Stimulated activated CD8-positive, alpha-beta memory T cell treated with anti-CD3 and anti-CD28 coated beads, Interleukin-4, amount 100 ng/mL, for 24 hours (primary cell): ENCODE results near the gene PRKAG2.
A peak's percentile ranks its signal among the peaks of the same experiment; 100 is the strongest.
"Not testable (repeated sequence)": the region's sequence is repeated elsewhere in the genome, so short reads cannot be mapped to it uniquely, and the experiment has no call there.

Experiments used
- DNase-seq: peaks from one replicate; pipeline ENCODE4 v3.0.0-alpha.2; 2020; ENCODE audit warnings: low read depth

Gene PRKAG2

DNA sequence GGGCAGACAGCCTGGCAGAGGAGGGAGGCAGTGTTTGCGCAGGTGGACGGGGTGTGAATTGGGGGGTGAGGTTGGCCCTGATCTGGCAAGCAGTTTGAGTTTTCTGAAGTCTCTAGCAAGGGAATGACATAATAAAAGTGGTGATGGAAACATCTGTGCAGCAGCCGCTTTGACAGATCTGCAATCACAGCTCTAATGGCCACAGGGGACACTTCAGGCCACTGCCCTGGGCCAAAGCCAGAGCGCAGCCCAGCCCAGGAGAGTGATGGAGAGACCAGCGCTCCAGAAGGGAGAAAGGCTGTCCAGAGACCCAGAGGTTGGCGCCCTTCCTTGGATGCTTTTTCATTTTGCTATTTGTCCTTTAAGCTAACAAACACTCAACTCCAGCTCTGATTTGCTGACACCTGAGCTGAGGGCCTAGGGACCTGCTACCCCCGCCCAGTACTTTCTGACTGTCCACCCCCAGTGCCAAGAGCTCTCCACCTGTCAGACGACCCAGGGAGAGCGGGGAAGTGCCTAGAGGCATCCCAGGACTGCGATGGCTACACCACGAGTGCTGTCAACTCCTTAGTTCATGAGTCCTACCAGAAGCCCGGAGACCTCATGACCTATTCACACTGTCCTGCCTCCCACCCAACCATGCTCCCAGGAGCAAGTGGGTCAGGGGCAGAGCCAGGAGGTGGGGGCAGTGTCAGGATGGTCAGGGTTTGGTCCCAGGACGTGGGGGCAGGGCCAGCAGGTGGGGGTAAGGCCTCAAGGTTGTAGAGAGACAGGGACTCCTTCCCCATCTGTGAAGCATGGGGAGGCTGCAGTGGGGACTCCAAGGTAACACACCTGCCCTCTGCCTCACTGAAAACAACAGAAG lies 112.6 kb downstream of the PRKAG2 start:
- no peak for DNase-seq

DNA sequence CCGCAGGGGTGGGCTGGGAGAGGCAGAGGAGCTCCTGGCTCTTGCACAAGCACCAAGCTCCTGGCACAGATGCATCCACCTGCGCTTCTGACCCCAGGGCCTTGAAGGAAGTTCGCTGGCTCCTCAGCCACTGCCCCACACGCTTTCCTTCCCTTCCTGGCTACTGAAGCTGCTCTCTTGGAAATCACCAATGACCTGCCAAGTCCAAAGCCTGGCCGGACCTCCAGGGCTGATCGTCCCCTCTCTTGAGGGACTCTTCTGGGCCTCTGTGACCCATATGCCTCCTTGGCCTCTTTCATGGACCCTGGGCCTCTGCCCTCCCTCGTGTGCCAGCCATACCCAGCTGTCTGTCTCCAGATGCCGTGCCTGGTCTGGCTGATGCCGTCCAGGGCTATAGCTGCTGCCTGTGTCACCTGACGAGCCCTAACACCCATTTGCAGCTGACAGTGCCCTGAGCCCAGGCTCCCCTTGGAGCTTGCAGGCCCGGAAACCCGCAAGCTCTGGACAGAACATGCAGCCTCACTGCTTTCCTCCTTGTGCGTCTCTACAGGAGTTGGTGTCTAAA lies 113.4 kb downstream of the PRKAG2 start:
- no peak for DNase-seq

DNA sequence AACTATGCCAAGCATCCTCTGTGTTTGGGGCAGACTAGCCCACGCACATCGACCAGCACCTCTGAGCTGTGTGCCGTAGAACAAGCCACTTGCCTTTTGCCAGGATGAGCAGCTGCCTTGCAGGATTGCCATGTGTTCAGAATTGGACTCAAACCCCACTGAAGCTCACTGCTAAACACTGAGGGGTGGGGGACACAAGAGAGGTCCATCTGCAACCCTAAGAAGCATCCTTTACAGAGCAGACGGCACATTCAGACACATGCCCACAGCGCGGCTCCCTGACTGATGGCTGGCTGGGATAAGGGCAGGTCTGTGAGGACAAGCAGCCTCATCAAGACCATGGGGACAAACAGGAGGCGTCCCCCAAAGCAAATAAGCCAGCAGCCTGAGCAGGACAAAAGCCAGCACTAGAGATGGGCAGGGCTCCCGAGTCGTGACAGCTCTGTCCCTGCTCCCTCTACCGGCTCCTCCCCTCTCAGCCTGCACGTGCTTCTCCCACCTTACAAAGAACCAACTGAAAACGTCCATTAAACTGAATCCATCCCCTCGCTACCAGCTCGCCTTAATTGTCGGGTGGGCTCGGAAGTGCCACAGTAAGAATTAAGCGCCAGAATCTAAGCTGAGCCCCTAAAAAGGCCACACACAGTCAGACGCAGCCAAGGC lies 114.2 kb downstream of the PRKAG2 start:
- no peak for DNase-seq

DNA sequence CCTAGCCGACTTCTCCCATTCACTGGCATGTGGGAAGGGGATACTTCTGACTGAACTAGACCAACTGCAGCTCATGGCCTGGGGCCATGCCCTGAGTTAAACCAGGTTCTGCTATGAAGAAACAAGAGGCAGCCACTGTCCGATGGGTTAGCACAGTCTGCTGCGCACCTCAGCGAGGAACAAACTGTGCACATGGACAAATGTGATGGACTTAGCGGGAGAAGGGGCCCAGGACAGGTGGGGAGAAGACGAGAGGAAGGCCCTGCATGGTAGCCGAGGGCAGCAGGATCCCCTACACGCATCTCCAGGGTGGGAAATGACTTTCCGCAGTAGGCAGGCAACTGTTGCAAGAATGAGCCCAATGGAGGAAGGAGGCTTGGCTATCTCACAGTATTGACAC lies 115.0 kb downstream of the PRKAG2 start:
- no peak for DNase-seq

DNA sequence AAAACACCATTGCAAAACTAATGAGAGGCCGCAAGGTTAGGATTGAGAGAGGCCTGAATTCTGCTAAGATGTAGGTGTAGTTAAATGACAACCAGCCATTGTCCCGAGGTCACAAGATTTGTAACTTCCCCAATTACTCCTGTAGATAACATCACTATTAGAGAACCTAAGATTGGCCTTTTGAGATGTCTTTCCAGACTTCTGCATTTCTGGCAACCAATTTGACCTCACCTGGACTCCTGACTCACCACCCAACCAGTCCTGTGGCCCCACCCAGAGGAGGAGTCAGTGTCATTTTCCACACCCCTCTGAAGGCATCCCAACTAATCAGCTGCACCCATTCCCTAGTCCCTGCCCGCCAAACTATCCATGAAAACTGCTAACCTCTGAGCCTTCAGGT lies 115.7 kb downstream of the PRKAG2 start:
- DNase-seq, result no peak

DNA sequence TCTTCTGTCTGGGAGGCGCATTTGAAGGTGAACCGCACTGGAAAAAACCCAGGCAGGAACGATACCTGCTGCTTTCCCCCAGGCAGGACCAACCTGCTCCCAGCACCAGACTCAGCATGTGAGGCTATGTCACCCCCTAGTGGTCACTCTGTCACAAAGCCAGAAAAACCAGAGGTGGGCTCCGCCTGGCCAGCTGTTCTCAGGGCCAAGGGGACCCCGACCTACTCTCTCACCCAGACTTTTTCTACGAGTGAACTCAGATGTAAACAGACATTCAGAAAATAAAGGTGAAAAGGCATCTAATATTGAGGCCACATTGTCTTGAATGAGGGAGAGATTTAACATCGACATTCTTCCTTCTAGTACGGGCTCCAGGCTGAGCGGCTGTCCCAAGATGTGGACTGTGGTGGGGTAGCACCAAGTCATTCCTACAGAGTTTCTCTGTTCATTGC lies 117.3 kb downstream of the PRKAG2 start:
- DNase-seq, result no peak

DNA sequence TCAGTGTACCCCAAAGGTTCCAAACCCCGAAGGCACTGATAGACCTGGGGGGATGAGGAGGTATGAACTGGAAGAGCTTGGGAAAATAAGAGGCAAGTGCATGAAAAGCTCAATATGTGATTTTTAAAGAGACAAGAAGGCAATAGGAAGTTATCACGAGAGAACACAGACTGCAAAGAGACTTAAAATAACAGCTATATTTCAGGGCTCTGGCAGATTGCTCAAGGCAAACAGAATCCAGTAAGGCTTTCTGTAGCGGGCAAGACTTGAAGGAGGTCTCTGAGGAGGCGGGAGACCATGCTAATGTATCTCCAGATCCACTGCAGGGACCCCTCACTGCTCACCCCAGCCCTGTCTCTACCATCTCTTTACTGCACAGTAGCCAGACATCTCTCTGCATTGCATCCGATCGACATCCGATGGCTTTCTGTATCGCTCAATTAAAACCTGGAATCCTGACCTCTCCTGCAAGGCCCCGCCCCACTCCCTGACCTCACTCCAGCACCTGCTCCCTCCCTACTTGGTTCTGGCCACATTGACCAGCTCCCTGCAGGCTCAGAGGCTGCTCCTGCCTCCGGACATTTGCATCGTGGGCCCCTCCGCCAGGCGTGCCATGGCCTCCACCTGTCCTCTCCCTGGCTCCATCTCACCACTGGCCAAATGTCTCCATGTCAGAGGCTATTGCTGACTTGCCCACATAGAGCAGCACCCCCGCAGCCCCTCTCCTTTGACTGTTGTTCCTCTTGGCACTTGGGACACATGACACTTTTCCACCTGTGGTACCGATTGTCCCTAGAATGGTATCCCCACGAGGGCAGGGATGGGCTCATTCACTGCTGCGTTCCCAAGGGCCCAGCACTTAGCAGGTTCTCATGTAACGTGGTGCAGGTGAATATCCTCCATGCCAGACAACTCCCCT lies 118.0 kb downstream of the PRKAG2 start:
- no peak for DNase-seq

DNA sequence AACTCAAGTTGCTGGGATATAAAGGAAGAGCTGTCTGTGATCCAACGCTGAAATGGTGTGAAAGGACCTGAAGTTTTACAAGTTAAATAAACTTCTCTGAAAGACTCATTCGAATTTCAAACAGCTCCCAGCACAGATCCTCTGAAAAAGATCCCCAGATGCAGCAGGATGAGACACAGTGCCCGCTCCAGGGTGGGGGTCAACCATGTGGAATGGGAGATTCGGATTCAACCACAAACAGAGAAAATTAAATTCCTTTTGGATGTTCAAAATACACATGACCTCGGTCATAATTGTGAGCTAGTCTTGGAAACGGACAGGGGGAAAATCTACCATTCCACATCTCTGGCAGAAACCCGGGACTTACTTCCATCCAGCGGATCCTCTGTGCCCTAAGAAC lies 119.6 kb downstream of the PRKAG2 start:
- no peak for DNase-seq

DNA sequence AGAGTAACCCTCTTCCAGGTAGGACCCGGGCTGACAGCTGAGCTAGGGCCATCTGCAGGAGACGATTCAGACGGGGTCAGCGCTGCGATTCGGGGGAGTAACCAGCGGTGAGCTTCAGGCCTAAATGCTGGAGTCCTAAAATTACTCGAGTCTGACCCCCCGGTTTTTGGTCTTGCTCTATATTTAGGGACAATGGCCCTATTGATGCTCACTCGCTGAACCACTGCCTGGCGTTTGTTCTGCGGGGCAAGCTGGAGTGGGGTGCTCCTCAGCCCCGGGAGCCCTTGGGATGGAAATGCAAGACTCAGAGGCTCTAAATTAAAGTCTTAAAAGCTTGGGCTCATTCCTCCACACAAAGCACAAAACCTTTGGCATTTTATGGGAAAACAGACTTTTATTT lies 120.0 kb downstream of the PRKAG2 start:
- DNase-seq, result no peak

DNA sequence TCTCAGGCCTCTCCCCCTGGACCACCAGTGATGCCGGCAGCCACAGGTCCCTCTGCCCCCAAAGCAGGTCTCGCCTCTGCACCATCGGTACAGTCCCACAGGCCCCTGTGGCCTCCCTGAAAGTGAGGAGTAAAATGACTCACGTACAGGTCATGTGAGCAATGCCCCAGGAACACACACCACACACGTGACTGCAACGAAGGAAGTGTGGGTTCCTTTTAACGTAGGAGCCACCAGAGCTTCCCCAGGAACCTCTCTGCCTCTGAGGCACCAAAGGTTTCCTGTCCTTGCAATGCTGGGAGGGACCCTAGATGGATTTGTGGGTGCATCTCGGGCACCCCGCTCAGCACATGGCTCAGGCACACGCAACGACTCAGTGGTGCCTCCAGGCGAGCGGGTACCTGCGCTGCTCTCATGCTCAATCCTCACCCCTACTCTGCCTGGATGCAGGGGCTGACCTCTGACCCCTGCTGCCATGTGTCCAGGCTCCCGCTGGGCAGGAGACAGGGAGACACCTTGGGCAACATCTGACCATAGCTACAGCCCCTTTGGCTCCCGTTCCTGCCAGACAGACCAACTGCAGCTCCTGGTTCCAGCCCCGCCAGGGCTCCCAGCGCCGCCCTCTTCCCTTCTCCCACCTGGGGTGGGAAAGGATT lies 120.7 kb downstream of the PRKAG2 start:
- DNase-seq, result peak; percentile 39

DNA sequence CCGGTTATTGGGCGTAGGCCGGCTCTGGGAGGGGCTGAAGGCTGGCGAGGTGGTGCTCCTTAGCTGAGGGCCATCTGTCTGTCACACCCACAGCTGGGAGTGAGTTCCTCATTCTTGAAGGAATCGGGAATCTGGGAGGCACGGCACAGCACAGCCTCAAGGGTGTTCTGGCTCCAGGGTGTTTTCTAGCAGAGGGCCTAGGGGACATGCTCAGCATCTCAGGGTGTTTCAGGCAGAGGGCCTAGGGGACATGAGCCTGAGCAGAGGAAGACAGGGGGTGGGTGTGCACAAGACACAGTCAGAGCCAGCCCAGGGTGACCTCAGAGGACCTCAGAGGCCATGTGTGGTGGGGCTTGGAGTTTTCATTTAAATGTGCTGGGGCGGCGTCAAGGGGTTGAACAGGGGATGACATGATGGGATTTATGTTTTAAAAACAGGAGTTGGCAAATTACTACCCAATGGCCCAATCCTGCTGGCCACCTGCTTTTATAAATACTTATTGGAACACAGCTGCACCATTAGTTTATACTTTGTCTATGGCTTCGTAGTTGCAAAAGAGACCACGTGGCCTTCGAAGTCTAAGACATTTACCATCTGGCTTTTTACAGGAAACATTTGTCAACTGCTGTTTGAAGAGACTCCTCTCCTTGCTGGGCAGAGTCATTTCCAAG lies 121.6 kb downstream of the PRKAG2 start:
- no peak for DNase-seq

DNA sequence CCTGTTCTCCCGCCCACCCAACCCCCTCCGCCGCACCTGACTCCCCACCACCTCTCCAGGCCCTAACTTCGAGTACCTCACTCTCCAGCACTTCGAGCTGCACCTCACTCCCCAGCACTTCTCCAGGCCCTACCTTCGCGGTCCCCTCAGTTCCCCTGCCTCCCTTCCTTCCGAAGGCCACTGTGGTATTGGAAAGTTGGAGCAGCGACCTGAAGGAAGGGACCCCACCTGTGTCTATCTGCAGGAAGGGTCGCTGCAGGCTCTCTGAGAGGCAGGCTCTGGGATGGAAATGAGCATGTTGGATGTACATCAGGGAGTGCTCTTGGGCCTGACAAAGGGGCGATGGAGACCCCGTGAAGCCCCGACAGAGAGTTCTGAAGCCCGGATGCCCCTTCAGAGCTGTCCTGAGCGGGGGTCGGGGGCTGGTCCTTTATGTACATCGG lies 122.2 kb downstream of the PRKAG2 start:
- DNase-seq, result no peak

DNA sequence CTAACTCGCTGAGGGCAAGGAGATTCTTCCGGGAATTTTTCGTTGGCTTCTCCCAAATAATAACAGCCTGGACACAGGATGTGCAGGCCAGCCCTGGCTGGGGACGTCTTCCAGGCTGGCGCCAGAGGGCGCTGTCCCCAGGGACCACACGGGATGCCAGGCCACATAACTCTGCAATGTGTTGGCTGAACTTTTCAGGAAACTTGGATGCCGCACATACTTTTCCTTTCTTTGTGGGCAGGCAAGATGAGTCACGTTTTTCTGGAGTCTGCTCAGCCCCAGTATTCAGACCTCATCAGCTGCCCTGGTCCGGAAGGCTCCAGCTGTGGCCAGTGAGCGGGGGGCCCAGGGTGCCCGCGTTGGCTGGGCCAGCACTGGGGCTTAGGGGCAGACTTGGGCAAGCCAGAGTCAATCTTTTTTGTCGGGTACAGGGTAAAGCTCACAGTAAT lies 122.7 kb downstream of the PRKAG2 start:
- no peak for DNase-seq

DNA sequence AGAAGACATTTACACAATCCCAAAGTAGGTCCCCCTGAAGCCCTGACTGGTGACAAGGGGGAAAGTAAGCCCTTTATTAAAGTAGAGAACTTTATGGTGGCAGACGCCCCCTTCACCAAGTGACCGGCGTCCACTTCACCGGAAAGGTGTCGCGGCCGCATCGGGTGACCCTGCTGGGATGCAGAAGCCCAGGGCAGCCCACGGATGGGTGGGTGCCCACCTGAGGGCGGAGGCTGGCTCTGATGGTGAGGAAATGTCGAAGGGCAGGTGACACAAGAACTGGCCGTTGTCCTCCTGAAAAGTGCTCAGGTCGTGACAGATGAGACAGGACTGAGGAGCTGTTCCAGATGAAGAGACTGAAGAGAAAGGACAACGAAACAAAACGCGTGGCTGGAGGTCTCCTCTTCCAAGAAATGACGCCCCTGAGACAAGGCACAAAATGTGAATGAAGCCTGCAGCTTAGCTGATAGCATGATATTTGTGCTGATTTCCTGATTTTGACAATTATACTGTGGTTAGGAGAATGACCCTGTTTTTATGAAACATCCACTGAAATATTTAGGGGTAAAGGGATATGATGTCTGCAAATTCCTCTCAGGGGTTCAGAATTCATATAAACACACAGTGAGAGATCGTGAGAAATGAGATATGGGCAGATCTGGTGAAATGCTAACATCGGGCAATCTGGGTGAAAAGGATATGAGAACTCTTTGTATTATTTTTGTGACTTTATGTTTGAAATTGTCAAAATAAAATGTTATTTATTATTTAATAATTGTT lies 123.9 kb downstream of the PRKAG2 start:
- no peak for DNase-seq

DNA sequence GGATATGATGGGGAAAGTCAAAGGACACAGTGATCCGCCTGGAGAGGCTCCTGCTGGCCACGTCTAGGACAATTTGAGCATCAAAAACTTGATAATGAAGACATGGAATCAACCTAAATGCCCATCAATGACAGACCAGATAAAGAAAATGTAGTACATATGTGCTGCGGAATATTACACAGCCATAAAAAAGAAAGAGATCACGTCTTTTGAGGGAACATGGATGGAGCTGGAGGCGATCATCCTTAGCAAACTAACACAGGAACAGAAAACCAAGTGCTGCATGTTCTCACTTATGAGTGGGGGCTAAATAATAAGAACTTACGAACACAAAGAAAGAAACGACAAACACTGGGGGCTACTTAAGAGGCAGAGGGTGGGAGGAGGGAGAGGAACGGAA lies 124.9 kb downstream of the PRKAG2 start:
- no peak for DNase-seq

DNA sequence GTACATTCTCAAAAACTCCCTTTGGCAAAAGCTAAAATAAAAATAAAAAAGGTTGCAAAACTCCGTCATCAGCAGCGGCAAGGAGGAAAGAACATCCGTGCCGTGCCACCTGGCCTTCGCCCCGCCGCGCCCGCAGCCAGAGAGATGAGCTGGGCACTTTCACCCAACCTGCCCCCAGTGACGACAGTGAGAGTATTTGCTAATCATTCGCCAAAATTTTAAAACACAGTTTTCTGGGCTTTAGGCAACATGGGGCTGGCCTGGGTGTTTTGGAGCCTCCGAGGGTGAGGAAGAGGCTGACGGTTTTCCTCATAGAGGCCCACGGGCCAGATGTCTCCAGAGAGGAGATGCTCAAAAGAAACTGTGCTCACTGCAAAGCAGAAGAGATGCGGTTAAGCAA lies 128.2 kb downstream of the PRKAG2 start:
- no peak for DNase-seq

DNA sequence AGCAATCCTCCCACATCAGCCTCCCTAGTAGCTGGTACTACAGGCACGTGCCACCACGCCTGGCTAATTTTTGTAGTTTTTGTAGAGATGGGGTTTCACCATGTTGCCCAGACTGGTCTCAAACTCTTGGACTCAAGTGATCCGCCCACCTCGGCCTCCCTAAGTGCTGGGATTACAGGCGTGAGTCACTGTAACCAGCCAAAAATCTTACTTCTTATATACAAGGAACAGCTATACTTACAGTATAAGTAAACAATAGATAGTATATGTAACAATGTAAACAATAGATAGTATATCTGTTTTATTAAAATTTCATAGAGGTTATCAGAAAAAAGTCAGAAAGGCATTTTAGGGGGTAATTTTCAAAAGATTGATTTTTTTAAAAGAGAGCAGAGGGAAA lies 128.9 kb downstream of the PRKAG2 start:
- DNase-seq, result not testable (repeated sequence)

DNA sequence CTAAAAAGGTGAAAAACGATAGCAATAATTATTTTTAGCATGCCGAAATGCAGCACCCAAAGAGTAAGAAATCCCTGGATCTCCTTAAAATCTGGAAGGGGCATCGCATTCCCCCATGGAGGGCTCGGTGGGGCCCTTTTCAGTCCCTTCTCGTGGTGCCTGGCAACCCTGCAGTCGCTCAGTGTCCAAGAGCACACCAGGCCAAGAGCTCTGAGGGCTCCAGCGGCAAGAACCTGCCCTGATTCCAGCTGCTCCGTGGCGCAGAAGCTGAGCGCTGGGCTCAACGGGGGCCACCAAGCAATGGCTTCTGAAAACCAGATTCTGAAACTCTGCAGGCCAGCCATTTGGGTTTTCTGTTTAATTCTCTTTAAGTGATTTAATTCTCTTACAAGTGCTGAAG lies 131.2 kb downstream of the PRKAG2 start:
- no peak for DNase-seq

DNA sequence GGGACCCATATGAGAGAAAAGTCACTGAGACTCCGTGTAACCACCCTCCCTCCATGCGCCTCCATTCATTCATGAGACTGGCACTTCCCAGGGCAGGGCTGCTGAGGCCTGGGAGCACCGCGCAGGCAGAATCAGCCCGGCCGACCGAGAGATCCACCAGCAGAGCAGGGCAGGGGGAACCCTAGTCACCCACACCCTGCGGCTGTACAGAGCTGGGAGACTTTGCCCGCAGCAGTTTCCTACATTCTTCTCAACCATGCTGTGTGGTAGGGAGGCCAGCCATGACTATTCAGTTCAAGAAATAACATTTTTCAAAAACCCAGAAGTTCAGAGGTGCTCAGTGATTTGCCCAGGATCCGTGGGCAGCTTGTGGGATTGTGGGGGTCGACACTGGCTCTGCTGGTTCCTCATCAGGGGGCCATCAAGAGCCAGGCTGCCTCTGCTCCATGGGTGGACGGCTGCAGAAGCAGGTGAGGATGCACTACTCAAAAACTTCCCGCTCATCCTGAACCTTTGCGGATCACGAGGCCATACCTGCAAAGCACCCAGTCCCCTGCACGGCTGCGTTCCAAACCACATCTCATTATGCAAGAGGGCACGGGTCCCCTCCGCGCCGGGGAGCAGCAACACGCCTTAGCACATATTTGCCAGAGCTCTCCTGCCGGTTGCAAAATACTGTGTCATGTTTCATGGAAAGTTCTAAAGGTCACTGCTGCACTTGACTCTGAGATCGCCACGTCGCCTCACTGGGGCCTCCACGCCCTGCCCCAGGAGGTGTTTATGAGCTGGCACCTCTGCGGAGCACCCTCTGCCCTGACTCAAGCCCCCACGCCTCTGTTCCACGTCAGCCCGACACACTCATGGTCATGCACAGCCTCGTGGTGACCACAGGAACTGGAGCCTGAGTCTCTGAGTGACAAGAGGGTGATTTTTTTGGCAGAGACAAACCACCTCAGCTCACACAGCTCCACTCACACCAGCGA lies 132.0 kb downstream of the PRKAG2 start:
- DNase-seq, result peak; percentile 36
